ENCODE results near the gene CDH13.

DNA sequence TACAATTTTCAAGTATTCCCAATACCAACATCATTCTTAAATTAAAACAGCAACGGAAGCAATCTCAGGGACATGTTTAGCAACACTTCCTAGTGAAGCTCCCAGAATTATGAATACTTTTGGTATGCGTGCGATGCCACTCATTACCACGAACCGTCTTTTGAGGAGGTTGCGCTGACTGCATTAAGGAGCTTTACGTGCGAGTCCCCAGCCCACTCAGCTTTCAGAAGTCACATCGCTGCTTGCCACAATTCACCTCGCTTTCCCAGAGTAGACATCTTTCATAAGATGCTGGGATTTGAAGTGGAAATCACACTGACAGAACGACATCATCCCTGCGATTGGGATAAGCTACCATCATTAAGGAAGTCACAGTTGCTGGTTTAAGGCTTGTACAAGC is 739.5 kb downstream of the CDH13 start:
- TF ChIP-seq CHD2 (IDR thresholded peaks at IDR 0.05; ENCODE audit: low read length) (no peak), CTCF (IDR thresholded peaks at IDR 0.05; ENCODE audit: control extremely low read depth in 1 of 3, insufficient read depth in 1 of 3, low read depth in 1 of 3, low read length in 3 of 3) (no peak), EZH2 (IDR thresholded peaks at IDR 0.05; ENCODE audit: low read depth, low read length, severe bottlenecking) (no peak)
